Neural progenitor cell (in vitro differentiated cells): ENCODE results near the gene KRTAP10-9. TPM values are rescaled to one million over a fixed set of nuclear protein-coding genes. Genes with fewer than 3 reads are reported as not detected.
"Not testable (repeated sequence)": the region's sequence is repeated elsewhere in the genome, so short reads cannot be mapped to it uniquely, and the experiment has no call there.

ENCODE experiments used
- DNase-seq: peaks from one replicate; pipeline ENCODE4 v3.0.0-alpha.2; 2016; ENCODE audit warnings: low spot score
- H2AFZ ChIP-seq: fragments of 200-600 bp; sonication (generic); replicated peaks from 2 replicates; pipeline ENCODE4 v1.6.1; 2016; ENCODE audit warnings: antibody characterized with exemption
- H3F3A ChIP-seq: fragments of 200-600 bp; sonication (generic); 2 replicates; pipeline ENCODE4 v1.6.1; 2016; ENCODE audit warnings: antibody characterized with exemption, low read depth
- H3K27ac ChIP-seq: fragments of 200-600 bp; sonication (generic); 2 replicates; pipeline ENCODE4 v1.5.1; 2016; ENCODE audit warnings: mild to moderate bottlenecking
- H3K27me3 ChIP-seq: fragments of 200-600 bp; sonication (generic); 2 replicates; pipeline ENCODE4 v1.6.1; 2016; ENCODE audit warnings: mild to moderate bottlenecking, moderate library complexity
- H3K36me3 ChIP-seq: fragments of 200-600 bp; sonication (generic); 2 replicates; pipeline ENCODE4 v1.5.1; 2016
- H3K4me1 ChIP-seq: fragments of 200-600 bp; sonication (generic); 2 replicates; pipeline ENCODE4 v1.6.1; 2016; ENCODE audit warnings: mixed run types
- H3K4me2 ChIP-seq: fragments of 200-600 bp; sonication (generic); 2 replicates; pipeline ENCODE4 v1.6.1; 2016
- H3K4me3 ChIP-seq: fragments of 200-600 bp; sonication (generic); 2 replicates; pipeline ENCODE4 v1.5.1; 2016
- H3K79me2 ChIP-seq: fragments of 200-600 bp; sonication (generic); 2 replicates; pipeline ENCODE4 v1.6.1; 2016; ENCODE audit warnings: low read depth
- H3K9ac ChIP-seq: fragments of 200-600 bp; sonication (generic); 2 replicates; pipeline ENCODE4 v1.6.1; 2016
- H3K9me3 ChIP-seq: fragments of 200-600 bp; sonication (generic); 2 replicates; pipeline ENCODE4 v1.5.1; 2016; ENCODE audit warnings: low read depth
- H4K20me1 ChIP-seq: fragments of 200-600 bp; sonication (generic); 2 replicates; pipeline ENCODE4 v1.6.1; 2016; ENCODE audit warnings: low read depth
- H3K27ac Mint-ChIP-seq: 3 replicates; pipeline ENCODE4 v1.8.0; 2021; ENCODE audit warnings: mixed read lengths
- H3K27me3 Mint-ChIP-seq: 2 replicates; pipeline ENCODE4 v1.8.0; 2022; ENCODE audit warnings: low read depth, mild to moderate bottlenecking, inconsistent platforms, moderate library complexity, mixed read lengths; ENCODE audit not compliant: insufficient read depth
- H3K36me3 Mint-ChIP-seq: 3 replicates; pipeline ENCODE4 v1.8.0; 2021; ENCODE audit warnings: mixed read lengths
- H3K4me1 Mint-ChIP-seq: 3 replicates; pipeline ENCODE4 v1.8.0; 2021; ENCODE audit warnings: mixed read lengths
- H3K4me3 Mint-ChIP-seq: 3 replicates; pipeline ENCODE4 v1.8.0; 2021; ENCODE audit warnings: mild to moderate bottlenecking, moderate library complexity, mixed read lengths
- H3K9me3 Mint-ChIP-seq: 3 replicates; pipeline ENCODE4 v1.8.0; 2020; ENCODE audit warnings: mixed read lengths
- EZH2 ChIP-seq: fragments of 200-600 bp; sonication (generic); IDR thresholded peaks from 2 replicates; pipeline ENCODE4 v1.6.1; 2017; ENCODE audit warnings: antibody characterized with exemption, mild to moderate bottlenecking, moderate library complexity
- EZH2phosphoT487 ChIP-seq: fragments of 200-600 bp; sonication (generic); IDR thresholded peaks from 2 replicates; pipeline ENCODE4 v1.6.1; 2017; ENCODE audit warnings: antibody characterized with exemption
- total RNA-seq: library from RNA; depleted of rRNA; stranded (reverse); fragments of >200 nt; gene quantifications from 2 replicates; pipeline ENCODE4 v1.2.3, GENCODE V29; 2015; ENCODE audit warnings: low replicate concordance
- TF ChIP-seq, protein P1 (sequence below): fragments of 200-600 bp; sonication (generic); IDR thresholded peaks from 2 replicates; pipeline ENCODE4 v1.5.1; 2017; ENCODE audit warnings: antibody characterized with exemption, mild to moderate bottlenecking

KRTAP10-9 gene
- total RNA-seq, 1 donor from 2014 or later, result not detected

DNA sequence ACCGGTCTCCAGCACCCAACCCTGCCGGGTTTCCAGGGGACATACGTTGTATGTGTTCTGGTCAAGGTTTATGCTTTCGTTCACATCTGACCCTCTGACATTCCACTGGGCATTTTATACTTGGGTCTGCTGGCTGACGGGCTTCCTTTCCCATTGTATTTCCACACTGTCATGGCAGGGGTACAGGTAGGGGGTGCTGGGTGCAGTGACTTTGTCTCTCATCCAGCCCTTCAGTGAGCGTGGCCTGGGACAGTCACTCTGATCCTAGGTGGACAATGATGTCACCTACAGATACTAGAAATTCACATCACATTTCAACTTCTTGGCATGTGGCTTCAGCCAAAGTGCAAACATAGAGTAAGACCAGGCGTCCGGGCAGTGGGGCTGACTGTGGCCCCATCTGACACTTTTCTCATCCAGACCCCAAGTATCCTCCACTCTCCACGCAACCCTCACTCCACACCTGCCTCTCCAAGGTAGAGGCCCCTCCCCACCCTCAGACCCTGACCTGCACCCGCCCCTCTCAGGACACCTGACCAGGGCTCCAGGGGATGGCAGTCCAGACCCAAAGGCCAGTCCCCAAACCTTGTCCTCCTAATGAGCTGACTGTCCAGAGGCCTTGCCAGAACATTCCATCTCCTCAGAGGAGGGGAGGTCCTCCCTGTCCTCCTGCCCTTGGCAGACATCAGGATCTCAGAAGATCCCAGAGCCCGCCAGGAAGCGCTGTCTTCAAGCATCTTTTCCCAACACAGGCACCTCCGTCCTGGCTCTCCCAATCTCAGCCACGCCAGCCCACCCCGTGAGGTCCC, 9.5 kb downstream of the KRTAP10-9 start:
- no peak overlapping the region for H3K4me2 ChIP-seq
- H3K79me2 ChIP-seq, result no peaks in the 10 kb centered on the region
- no peak overlapping the region for H3K27ac ChIP-seq
- TF ChIP-seq EZH2 (no peak), EZH2phosphoT487 (no peak)
- TF ChIP-seq, protein P1, sequence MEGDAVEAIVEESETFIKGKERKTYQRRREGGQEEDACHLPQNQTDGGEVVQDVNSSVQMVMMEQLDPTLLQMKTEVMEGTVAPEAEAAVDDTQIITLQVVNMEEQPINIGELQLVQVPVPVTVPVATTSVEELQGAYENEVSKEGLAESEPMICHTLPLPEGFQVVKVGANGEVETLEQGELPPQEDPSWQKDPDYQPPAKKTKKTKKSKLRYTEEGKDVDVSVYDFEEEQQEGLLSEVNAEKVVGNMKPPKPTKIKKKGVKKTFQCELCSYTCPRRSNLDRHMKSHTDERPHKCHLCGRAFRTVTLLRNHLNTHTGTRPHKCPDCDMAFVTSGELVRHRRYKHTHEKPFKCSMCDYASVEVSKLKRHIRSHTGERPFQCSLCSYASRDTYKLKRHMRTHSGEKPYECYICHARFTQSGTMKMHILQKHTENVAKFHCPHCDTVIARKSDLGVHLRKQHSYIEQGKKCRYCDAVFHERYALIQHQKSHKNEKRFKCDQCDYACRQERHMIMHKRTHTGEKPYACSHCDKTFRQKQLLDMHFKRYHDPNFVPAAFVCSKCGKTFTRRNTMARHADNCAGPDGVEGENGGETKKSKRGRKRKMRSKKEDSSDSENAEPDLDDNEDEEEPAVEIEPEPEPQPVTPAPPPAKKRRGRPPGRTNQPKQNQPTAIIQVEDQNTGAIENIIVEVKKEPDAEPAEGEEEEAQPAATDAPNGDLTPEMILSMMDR, result no peak
- H2AFZ ChIP-seq, result no peak overlapping the region
- Mint-ChIP-seq H3K4me1 (peaks cover 11% of the 10 kb centered on the region), H3K36me3 (no peaks in the 10 kb centered on the region), H3K9me3 (peaks cover 19% of the 10 kb centered on the region), H3K27me3 (peaks cover 14% of the 10 kb centered on the region), H3K4me3 (no peak overlapping the region), H3K27ac (no peak overlapping the region)
- H3K36me3 ChIP-seq, result no peaks in the 10 kb centered on the region
- DNase-seq, result no peak
- H3K4me1 ChIP-seq, result peaks cover 7% of the 10 kb centered on the region
- H4K20me1 ChIP-seq, result no peaks in the 10 kb centered on the region
- H3K9me3 ChIP-seq, result peaks cover 8% of the 10 kb centered on the region
- H3K9ac ChIP-seq, result no peak overlapping the region
- no peaks in the 10 kb centered on the region for H3K27me3 ChIP-seq
- H3K4me3 ChIP-seq, result no peak overlapping the region
- peaks cover 2% of the 10 kb centered on the region for H3F3A ChIP-seq

DNA sequence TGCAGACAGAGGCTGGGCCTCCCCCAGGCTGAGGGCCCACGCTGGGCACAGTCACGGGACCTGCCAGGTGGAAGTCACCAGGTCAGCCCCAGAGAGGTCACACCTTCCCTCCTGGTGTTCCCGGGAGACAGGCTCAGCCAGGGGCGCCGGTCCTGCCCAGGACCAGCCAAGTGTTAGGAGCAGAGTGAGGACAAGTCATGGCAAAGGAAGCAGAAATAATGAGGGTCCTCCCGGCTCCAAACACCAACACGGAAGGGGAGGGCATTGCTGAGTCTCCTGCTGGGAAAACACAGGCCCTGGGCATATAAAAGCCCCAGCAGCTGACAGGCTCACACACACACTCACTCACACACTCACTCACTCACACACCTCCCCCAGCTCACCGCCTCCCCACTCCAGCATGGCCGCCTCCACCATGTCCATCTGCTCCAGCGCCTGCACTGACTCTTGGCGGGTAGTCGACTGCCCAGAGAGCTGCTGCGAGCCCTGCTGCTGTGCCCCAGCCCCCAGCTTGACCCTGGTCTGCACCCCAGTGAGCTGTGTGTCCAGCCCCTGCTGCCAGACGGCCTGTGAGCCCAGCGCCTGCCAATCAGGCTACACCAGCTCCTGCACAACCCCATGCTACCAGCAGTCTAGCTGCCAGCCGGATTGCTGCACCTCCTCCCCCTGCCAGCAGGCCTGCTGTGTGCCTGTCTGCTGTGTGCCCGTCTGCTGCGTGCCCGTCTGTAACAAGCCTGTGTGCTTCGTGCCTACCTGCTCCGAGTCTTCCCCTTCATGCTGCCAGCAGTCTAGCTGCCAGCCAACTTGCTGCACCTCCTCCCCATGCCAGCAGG, 10.3 kb downstream of the KRTAP10-9 start, which contains the start of gene KRTAP10-10:
TSS of gene KRTAP10-10 (plus strand) at position 339 of the 833 bp plus-strand sequence. CDS start at position 401, 62 bp downstream.
- no peak within 1 kb of the TSS for H2AFZ ChIP-seq

DNA sequence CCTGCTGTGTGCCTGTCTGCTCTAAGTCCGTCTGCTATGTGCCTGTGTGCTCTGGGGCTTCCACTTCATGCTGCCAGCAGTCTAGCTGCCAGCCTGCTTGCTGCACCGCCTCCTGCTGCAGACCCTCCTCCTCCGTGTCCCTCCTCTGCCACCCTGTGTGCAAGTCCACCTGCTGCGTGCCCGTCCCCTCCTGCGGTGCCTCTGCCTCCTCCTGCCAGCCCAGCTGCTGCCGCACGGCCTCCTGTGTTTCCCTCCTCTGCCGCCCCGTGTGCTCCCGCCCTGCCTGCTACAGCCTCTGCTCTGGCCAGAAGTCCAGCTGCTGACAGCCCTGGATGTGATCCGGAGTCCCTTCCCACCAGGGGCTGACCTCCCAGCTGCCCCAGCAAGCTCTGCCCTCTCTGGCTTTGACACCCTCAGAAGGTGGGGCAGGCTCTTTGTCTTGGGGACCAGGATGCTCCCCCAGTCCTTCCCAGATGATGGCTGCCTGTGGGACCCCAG, 11.0 kb downstream of the KRTAP10-9 start:
- Mint-ChIP-seq H3K9me3 (peaks cover 13% of the 10 kb centered on the region), H3K27me3 (peaks cover 14% of the 10 kb centered on the region), H3K4me1 (peaks cover 11% of the 10 kb centered on the region), H3K27ac (peak overlapping the region; percentile 25)
- H3K27me3 ChIP-seq, H3K36me3 Mint-ChIP-seq, H3K9ac ChIP-seq, H3K4me3 Mint-ChIP-seq, DNase-seq, H4K20me1 ChIP-seq, H3K79me2 ChIP-seq, H3K9me3 ChIP-seq, H3F3A ChIP-seq, H3K4me3 ChIP-seq, H3K4me2 ChIP-seq, H3K4me1 ChIP-seq, H3K27ac ChIP-seq, H2AFZ ChIP-seq, H3K36me3 ChIP-seq: not testable (repeated sequence)

More for the DNA sequence above, 10.3 kb downstream of the KRTAP10-9 start, which contains the start of gene KRTAP10-10:
- Histone ChIP-seq H3F3A (no peaks in the 10 kb centered on the region), H3K9ac (no peak within 1 kb of the TSS), H3K79me2 (no peaks in the 10 kb centered on the region), H3K36me3 (no peaks in the 10 kb centered on the region), H3K4me1 (peaks cover 7% of the 10 kb centered on the region), H3K27ac (no peak within 1 kb of the TSS), H3K4me3 (no peak within 1 kb of the TSS), H3K4me2 (no peak within 1 kb of the TSS), H4K20me1 (no peaks in the 10 kb centered on the region), H3K9me3 (peaks cover 5% of the 10 kb centered on the region), H3K27me3 (no peaks in the 10 kb centered on the region)
- peaks cover 14% of the 10 kb centered on the region for H3K9me3 Mint-ChIP-seq
- H3K4me1 Mint-ChIP-seq, result peaks cover 11% of the 10 kb centered on the region
- TF ChIP-seq EZH2, result no peak
- no peak for TF ChIP-seq EZH2phosphoT487
- TF ChIP-seq, protein P1, result no peak
- peaks cover 14% of the 10 kb centered on the region for H3K27me3 Mint-ChIP-seq
- no peak for DNase-seq
- peak within 1 kb of the TSS; percentile 51 for H3K27ac Mint-ChIP-seq
- no peaks in the 10 kb centered on the region for H3K36me3 Mint-ChIP-seq
- no peak within 1 kb of the TSS for H3K4me3 Mint-ChIP-seq

DNA sequence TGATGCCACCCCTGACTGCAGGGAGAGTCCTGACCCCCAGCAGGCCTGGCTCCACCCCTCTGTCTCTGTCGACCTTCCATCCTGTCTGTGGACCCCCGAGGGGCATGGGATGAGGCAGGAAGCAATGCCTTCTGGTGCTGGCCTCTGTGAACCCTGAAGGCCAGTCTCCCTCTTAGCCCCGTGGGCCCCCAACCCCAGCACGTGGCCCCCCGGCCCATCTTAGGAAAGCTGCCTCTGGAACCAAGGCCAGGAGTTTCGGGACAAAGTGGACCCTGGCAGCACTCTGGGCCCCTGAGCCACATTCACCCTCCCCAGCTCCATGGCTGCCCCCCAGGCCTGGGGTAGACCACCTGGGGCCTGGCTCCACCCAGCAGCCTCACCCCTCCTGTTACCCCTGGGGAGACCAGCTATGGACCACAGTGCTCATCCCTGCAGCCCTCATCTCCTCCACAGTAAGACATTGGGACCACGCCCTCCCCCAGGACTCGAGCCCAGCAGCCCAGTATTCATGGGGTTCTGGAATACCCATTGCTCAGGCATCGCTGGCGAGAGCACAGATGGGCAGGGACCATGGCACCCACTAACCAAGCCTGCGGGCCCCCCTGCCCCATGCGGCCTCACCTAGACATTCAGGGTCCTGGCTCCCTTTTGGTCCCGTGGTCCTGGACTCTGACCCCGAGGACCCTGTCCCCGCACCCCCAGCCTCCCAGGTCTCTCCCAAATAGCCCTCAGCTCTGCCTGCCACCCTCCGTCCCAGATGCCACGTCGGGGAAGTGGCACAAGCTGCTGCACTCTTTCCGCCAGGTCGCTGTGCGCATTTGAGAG, 11.8 kb downstream of the KRTAP10-9 start:
- not testable (repeated sequence) for H3K9ac ChIP-seq, H3K4me3 ChIP-seq, H3K4me2 ChIP-seq, H3K4me1 ChIP-seq, H3K27me3 ChIP-seq, H3K36me3 Mint-ChIP-seq, H4K20me1 ChIP-seq, H2AFZ ChIP-seq, H3K27ac ChIP-seq, DNase-seq, H3K9me3 ChIP-seq, H3K79me2 ChIP-seq, H3K4me3 Mint-ChIP-seq, H3K36me3 ChIP-seq, H3F3A ChIP-seq, H3K27ac Mint-ChIP-seq
- H3K27me3 Mint-ChIP-seq, result peaks cover 14% of the 10 kb centered on the region
- peaks cover 13% of the 10 kb centered on the region for H3K4me1 Mint-ChIP-seq
- peaks cover 13% of the 10 kb centered on the region for H3K9me3 Mint-ChIP-seq
